Measurements from ENCODE around the gene COBLL1. TPM values are rescaled to one million over a fixed set of nuclear protein-coding genes. Genes with fewer than 3 reads are reported as not detected.
A peak's percentile ranks its signal among the peaks of the same experiment; 100 is the strongest.

Gene COBLL1
- total RNA-seq, 1 experiment from 2014 or later = 47.0 TPM

DNA sequence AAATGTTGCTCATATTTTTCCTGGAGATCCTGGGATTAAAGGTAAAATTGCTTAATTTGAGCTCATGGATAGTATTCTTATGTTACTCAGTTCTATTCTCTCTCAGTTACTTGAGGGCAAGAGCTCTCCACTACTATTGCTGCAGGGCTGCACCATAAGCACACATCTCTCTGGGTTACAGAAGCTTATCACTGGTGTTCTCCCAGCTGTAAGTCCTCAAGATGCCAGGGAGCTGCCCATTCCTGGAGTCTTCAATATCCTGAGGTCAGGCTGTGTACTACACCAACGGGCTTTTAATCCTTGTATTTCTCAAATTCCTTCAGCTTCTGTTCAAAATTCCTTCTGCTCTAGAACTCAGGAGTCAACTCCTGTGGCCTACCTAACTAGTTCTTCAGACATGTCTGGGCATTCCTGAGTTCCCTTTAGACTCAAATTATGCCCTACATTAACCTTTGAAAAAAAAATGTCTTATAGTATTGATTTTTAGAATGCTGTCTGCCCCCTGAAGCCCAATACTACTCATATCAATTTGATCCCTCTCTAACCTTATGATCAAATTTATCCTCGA lies 17.7 kb upstream of the COBLL1 start:
- ChIA-PET CTCF (interaction anchor here (0.6 to 2.2 kb wide), 10 partner anchors 11 to 1093 kb away, joined by 3 to 9 read pairs (median 4); partner anchors contain the start of gene COBLL1), POLR2A (interaction anchor here (1.0 to 2.3 kb wide), 6 partner anchors 9 to 51 kb away, joined by 3 to 11 read pairs (median 8); partner anchors contain the start of gene COBLL1)
- Mint-ChIP-seq H3K4me3 (ENCODE audit: unreplicated experiment) (no peak overlapping the region), H3K4me1 (ENCODE audit: insufficient read depth, unreplicated experiment) (peaks cover 4% of the 10 kb centered on the region), H3K9me3 (ENCODE audit: unreplicated experiment) (no peaks in the 10 kb centered on the region), H3K27ac (ENCODE audit: low read depth, unreplicated experiment) (peak overlapping the region; percentile 54), H3K27me3 (ENCODE audit: insufficient read depth, unreplicated experiment) (no peaks in the 10 kb centered on the region), H3K36me3 (ENCODE audit: insufficient read depth, unreplicated experiment) (no peaks in the 10 kb centered on the region)
- intact Hi-C loops (cut with micrococcal nuclease) = no loop called here
- no TSS peak for BruUV-seq (replicated peaks)
- TF ChIP-seq, protein P1, sequence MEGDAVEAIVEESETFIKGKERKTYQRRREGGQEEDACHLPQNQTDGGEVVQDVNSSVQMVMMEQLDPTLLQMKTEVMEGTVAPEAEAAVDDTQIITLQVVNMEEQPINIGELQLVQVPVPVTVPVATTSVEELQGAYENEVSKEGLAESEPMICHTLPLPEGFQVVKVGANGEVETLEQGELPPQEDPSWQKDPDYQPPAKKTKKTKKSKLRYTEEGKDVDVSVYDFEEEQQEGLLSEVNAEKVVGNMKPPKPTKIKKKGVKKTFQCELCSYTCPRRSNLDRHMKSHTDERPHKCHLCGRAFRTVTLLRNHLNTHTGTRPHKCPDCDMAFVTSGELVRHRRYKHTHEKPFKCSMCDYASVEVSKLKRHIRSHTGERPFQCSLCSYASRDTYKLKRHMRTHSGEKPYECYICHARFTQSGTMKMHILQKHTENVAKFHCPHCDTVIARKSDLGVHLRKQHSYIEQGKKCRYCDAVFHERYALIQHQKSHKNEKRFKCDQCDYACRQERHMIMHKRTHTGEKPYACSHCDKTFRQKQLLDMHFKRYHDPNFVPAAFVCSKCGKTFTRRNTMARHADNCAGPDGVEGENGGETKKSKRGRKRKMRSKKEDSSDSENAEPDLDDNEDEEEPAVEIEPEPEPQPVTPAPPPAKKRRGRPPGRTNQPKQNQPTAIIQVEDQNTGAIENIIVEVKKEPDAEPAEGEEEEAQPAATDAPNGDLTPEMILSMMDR (IDR thresholded peaks at IDR 0.05; ENCODE audit: unreplicated experiment) = no peak
- no peak for DNase-seq (ENCODE audit: unreplicated experiment)

DNA sequence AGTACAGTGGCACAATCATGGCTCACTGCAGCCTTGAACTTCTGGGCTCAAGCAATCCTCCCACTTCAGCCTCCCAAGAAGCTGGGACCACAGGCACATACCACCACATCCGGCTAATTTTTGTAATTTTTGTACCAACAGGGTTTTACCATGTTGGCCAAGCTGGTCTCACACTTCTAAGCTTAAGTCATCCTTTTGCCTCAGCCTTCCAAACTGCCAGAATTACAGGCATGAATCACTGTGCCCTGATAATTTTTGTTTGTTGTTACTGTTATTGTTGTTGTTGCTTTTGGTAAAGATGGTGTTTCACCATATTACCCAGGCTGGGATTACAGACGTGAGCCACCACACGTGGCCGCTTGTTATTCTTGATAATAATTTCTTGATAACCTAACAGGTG lies 10.5 kb upstream of the COBLL1 start:
- Mint-ChIP-seq H3K36me3 (ENCODE audit: insufficient read depth, unreplicated experiment) (peaks cover 5% of the 10 kb centered on the region), H3K4me1 (ENCODE audit: insufficient read depth, unreplicated experiment) (peaks cover 21% of the 10 kb centered on the region), H3K9me3 (ENCODE audit: unreplicated experiment) (no peaks in the 10 kb centered on the region), H3K4me3 (ENCODE audit: unreplicated experiment) (no peak overlapping the region), H3K27ac (ENCODE audit: low read depth, unreplicated experiment) (no peak overlapping the region), H3K27me3 (ENCODE audit: insufficient read depth, unreplicated experiment) (no peaks in the 10 kb centered on the region)
- DNase-seq (ENCODE audit: unreplicated experiment) = no peak
- TF ChIP-seq, protein P1 (IDR thresholded peaks at IDR 0.05; ENCODE audit: unreplicated experiment) = no peak
- POLR2A ChIA-PET = interaction anchor here (0.7 to 1.3 kb wide), 3 partner anchors 9 to 733 kb away, joined by 3 to 6 read pairs (median 3); no protein-coding TSS in a partner anchor
- no TSS peak for BruUV-seq (replicated peaks)
- CTCF ChIA-PET = interaction anchor here (0.5 kb wide), 1 partner anchor 136 kb away, joined by 4 read pairs; no protein-coding TSS in a partner anchor
- intact Hi-C loops (cut with micrococcal nuclease) = no loop called here

DNA sequence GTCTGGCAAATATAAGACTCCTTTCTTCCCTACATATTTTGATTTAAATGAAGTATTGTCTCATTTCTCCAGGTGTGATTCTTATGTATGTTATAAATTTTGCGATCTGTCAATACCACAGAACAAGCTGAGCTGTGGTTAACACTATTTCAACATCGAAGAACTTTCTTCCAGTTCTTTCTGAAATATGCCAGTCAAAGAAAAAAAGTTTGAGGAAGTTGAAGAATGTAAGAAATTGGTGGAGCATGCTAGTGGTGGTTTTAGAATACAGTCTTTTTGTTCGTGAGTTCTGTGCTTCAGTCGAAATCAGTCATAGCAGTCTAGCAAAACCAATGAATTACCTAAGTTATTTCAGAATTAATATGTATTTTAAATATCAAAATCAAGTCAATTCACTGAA lies 8.6 kb upstream of the COBLL1 start:
- TF ChIP-seq, protein P1 (IDR thresholded peaks at IDR 0.05; ENCODE audit: unreplicated experiment) = no peak
- no peak overlapping the region for H3K4me3 Mint-ChIP-seq (ENCODE audit: unreplicated experiment)
- H3K9me3 Mint-ChIP-seq (ENCODE audit: unreplicated experiment) = no peaks in the 10 kb centered on the region
- H3K27me3 Mint-ChIP-seq (ENCODE audit: insufficient read depth, unreplicated experiment) = no peaks in the 10 kb centered on the region
- H3K36me3 Mint-ChIP-seq (ENCODE audit: insufficient read depth, unreplicated experiment) = peaks cover 5% of the 10 kb centered on the region
- peak overlapping the region; percentile 54 for H3K27ac Mint-ChIP-seq (ENCODE audit: low read depth, unreplicated experiment)
- DNase-seq (ENCODE audit: unreplicated experiment) = no peak
- H3K4me1 Mint-ChIP-seq (ENCODE audit: insufficient read depth, unreplicated experiment) = peaks cover 21% of the 10 kb centered on the region
- BruUV-seq (replicated peaks) = no TSS peak
- POLR2A ChIA-PET = interaction anchor here (1.2 to 2.1 kb wide), 4 partner anchors 9 to 112 kb away, joined by 3 to 12 read pairs (median 7); partner anchors contain the start of gene COBLL1
- intact Hi-C loops (cut with micrococcal nuclease) = no loop called here
- CTCF ChIA-PET = no interaction called here

DNA sequence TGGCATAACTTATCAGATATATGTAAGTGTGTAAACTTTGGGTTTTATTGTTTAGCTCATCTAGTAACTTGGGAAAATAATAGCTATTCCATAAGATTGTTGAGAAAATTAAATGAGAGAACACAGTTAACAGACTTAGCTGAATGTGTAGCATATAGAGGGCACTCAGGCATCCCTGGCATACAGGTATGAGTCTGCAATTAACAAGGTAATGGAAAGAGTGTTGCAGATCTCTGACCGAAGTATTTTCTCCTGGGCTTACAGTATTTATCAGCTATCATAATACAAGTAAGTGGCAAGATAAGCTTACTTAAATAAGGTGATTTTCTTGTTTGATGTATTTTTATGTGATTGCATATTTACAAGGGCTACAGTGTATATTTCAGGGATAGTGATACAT lies 7.9 kb upstream of the COBLL1 start:
- CTCF ChIA-PET = interaction anchor here (0.9 kb wide), 1 partner anchor 89 kb away, joined by 3 read pairs; no protein-coding TSS in a partner anchor
- no peak for DNase-seq (ENCODE audit: unreplicated experiment)
- Mint-ChIP-seq H3K9me3 (ENCODE audit: unreplicated experiment) (no peaks in the 10 kb centered on the region), H3K36me3 (ENCODE audit: insufficient read depth, unreplicated experiment) (peaks cover 5% of the 10 kb centered on the region), H3K4me3 (ENCODE audit: unreplicated experiment) (no peak overlapping the region), H3K27ac (ENCODE audit: low read depth, unreplicated experiment) (peak overlapping the region; percentile 54), H3K27me3 (ENCODE audit: insufficient read depth, unreplicated experiment) (no peaks in the 10 kb centered on the region), H3K4me1 (ENCODE audit: insufficient read depth, unreplicated experiment) (peaks cover 21% of the 10 kb centered on the region)
- TF ChIP-seq, protein P1 (IDR thresholded peaks at IDR 0.05; ENCODE audit: unreplicated experiment) = no peak
- BruUV-seq (replicated peaks) = no TSS peak
- POLR2A ChIA-PET = interaction anchor here (1.7 to 2.1 kb wide), 3 partner anchors 8 to 61 kb away, joined by 7 to 12 read pairs (median 7); partner anchors contain the start of gene COBLL1
- intact Hi-C loops (cut with micrococcal nuclease) = no loop called here

Data from MCF 10A (cell line).